GM21381 (cell line): ENCODE data around the gene R3HDM2.

Experiments
- ATAC-seq: cut with Tn5 transposase; IDR thresholded peaks from one replicate; pipeline ENCODE4 v1.9.1; 2021; ENCODE audit warnings: mild to moderate bottlenecking, moderate library complexity; ENCODE audit not compliant: unreplicated experiment

R3HDM2 gene

GRCh38 chr12:57467212-57467874 lies 36.5 kb upstream of the R3HDM2 start:
- ATAC-seq: no peak

GRCh38 chr12:57465747-57466505 lies 35.1 kb upstream of the R3HDM2 start:
- ATAC-seq: no peak

- ATAC-seq: no peak
These were observed 34.3 kb upstream of the R3HDM2 start for GRCh38 chr12:57465030-57465746.

- no peak for ATAC-seq
These were observed 33.7 kb upstream of the R3HDM2 start for GRCh38 chr12:57464569-57464968.

- ATAC-seq: no peak
These were observed 32.0 kb upstream of the R3HDM2 start for GRCh38 chr12:57462912-57463253.

GRCh38 chr12:57462251-57462911 lies 31.5 kb upstream of the R3HDM2 start:
- peak; percentile 61 for ATAC-seq

GRCh38 chr12:57461917-57462250 lies 31.0 kb upstream of the R3HDM2 start:
- no peak for ATAC-seq

- no peak for ATAC-seq
These were observed 30.6 kb upstream of the R3HDM2 start for GRCh38 chr12:57461276-57461916.

GRCh38 chr12:57460841-57461275 lies 30.0 kb upstream of the R3HDM2 start:
- ATAC-seq: no peak

- ATAC-seq: no peak
These were observed 29.6 kb upstream of the R3HDM2 start for GRCh38 chr12:57460468-57460784.

GRCh38 chr12:57459750-57460467 lies 29.1 kb upstream of the R3HDM2 start, which contains the start of gene GLI1:
Gene GLI1 (plus strand): TSS chr12:57459785. CDS start chr12:57463692, 3,907 bp downstream.
- ATAC-seq: no peak

GRCh38 chr12:57459055-57459749 lies 28.4 kb upstream of the R3HDM2 start:
- ATAC-seq: peak; percentile 51

- no peak for ATAC-seq
These were observed 27.8 kb upstream of the R3HDM2 start for GRCh38 chr12:57458665-57459054.

GRCh38 chr12:57456737-57457490 lies 26.1 kb upstream of the R3HDM2 start:
- ATAC-seq: no peak

- ATAC-seq: no peak
These were observed 25.4 kb upstream of the R3HDM2 start for GRCh38 chr12:57456145-57456700.

- ATAC-seq: no peak
These were observed 24.7 kb upstream of the R3HDM2 start for GRCh38 chr12:57455374-57456144.

GRCh38 chr12:57454566-57455373 lies 23.9 kb upstream of the R3HDM2 start, which contains the start of gene INHBE:
Gene INHBE (plus strand): TSS chr12:57455307. CDS start chr12:57455537, 230 bp downstream.
- no peak for ATAC-seq
